OCI-LY7 (cell line): ENCODE results near the gene GNG7. TPM values are rescaled to one million over a fixed set of nuclear protein-coding genes. Genes with fewer than 3 reads are reported as not detected.
"Not testable (repeated sequence)": the region's sequence is repeated elsewhere in the genome, so short reads cannot be mapped to it uniquely, and the experiment has no call there.

Experiments
- BruUV-seq: library from RNA; stranded (reverse); fragments of 400-500 nt; replicated peaks from 2 replicates; lab custom pipeline; 2021; lab: Mats Ljungman, UMichigan
- CTCF ChIA-PET: fragments of 300-600 bp; sonication (Branson Sonifier 250); formaldehyde crosslinking; loops from one replicate; lab custom pipeline; 2022; ENCODE audit warnings: antibody characterized with exemption; ENCODE audit not compliant: unreplicated experiment; lab: Charles Lee
- POLR2A ChIA-PET: fragments of 300-600 bp; sonication (Branson Sonifier 250); formaldehyde crosslinking; loops from one replicate; lab custom pipeline; 2022; ENCODE audit warnings: antibody characterized with exemption; lab: Charles Lee
- DNase-seq: peaks from one replicate; pipeline ENCODE4 v3.0.0-alpha.2; 2015; ENCODE audit warnings: low spot score
- H2AFZ ChIP-seq: fragments of 200-600 bp; sonication (generic), shearing (Covaris generic); 2 replicates; pipeline ENCODE4 v1.6.1; 2014; ENCODE audit warnings: mild to moderate bottlenecking, antibody characterized with exemption, low read length, moderate library complexity
- H3K27ac ChIP-seq: fragments of 200-600 bp; sonication (generic); 2 replicates; pipeline ENCODE4 v1.5.1; 2014; ENCODE audit warnings: mixed run types, low read depth, mild to moderate bottlenecking, moderate library complexity, low read length, inconsistent platforms; ENCODE audit not compliant: poor library complexity, severe bottlenecking
- H3K36me3 ChIP-seq: fragments of 200-600 bp; sonication (generic); 2 replicates; pipeline ENCODE4 v1.6.1; 2014; ENCODE audit warnings: mild to moderate bottlenecking, antibody characterized with exemption, low read length, moderate library complexity, mixed read lengths; ENCODE audit not compliant: insufficient read depth
- H3K4me1 ChIP-seq: fragments of 200-600 bp; sonication (generic); 2 replicates; pipeline ENCODE4 v1.5.1; 2014; ENCODE audit warnings: mild to moderate bottlenecking, low read length; ENCODE audit not compliant: insufficient read depth, poor library complexity, severe bottlenecking
- H3K4me2 ChIP-seq: fragments of 200-600 bp; sonication (generic); 2 replicates; pipeline ENCODE4 v1.6.1; 2014; ENCODE audit warnings: mild to moderate bottlenecking, low read length
- H3K4me3 ChIP-seq: fragments of 200-600 bp; sonication (generic); 2 replicates; pipeline ENCODE4 v1.5.1; 2014; ENCODE audit warnings: mild to moderate bottlenecking, low read depth, low read length; ENCODE audit not compliant: poor library complexity, severe bottlenecking
- H3K79me2 ChIP-seq: fragments of 200-600 bp; sonication (generic); 2 replicates; pipeline ENCODE4 v1.6.1; 2016; ENCODE audit warnings: low read depth, mild to moderate bottlenecking, low read length, moderate library complexity, mixed read lengths; ENCODE audit not compliant: insufficient read depth
- H3K9me2 ChIP-seq: fragments of 200-600 bp; sonication (generic); 2 replicates; pipeline ENCODE4 v1.6.1; 2016; ENCODE audit warnings: mild to moderate bottlenecking, low read length, mixed read lengths; ENCODE audit not compliant: insufficient read depth
- H3K9me3 ChIP-seq: fragments of 200-600 bp; sonication (generic); 2 replicates; pipeline ENCODE4 v1.6.1; 2014; ENCODE audit warnings: mild to moderate bottlenecking, mixed run types, low read length, mixed read lengths
- H4K20me1 ChIP-seq: fragments of 200-600 bp; sonication (generic); 2 replicates; pipeline ENCODE4 v1.6.1; 2014; ENCODE audit warnings: mild to moderate bottlenecking, antibody characterized with exemption, low read length, moderate library complexity, mixed read lengths; ENCODE audit not compliant: insufficient read depth
- EZH2phosphoT487 ChIP-seq: fragments of 200-600 bp; sonication (generic); IDR thresholded peaks from 2 replicates; pipeline ENCODE4 v1.6.1; 2018; ENCODE audit warnings: low read depth, borderline replicate concordance, mild to moderate bottlenecking, mixed run types, antibody characterized with exemption, low read length, moderate library complexity, mixed read lengths
- intact Hi-C: fragments of 100-400 bp; cut with micrococcal nuclease; formaldehyde crosslinking; loops from one replicate; pipeline ENCODE4 v1.10.0; 2022; ENCODE audit not compliant: unreplicated experiment
- total RNA-seq, 2 experiments: library from RNA; depleted of rRNA in 1 of 2; stranded (reverse); fragments of >200 nt in 1 of 2; shearing (Covaris generic) in 1 of 2; gene quantifications; 2 replicates each; pipeline ENCODE4 v1.2.3, GENCODE V29; 2014 to 2022
- TF ChIP-seq, protein P1 (sequence below): fragments of 200-600 bp; sonication (generic); conservative IDR thresholded peaks from 2 replicates; pipeline ENCODE4 v1.5.1; 2014; ENCODE audit warnings: mild to moderate bottlenecking, antibody characterized with exemption, low read length, moderate library complexity, mixed read lengths

The GNG7 gene
- total RNA-seq, 2 experiments from 2014 or later, result 13.9 to 15.3 TPM

DNA sequence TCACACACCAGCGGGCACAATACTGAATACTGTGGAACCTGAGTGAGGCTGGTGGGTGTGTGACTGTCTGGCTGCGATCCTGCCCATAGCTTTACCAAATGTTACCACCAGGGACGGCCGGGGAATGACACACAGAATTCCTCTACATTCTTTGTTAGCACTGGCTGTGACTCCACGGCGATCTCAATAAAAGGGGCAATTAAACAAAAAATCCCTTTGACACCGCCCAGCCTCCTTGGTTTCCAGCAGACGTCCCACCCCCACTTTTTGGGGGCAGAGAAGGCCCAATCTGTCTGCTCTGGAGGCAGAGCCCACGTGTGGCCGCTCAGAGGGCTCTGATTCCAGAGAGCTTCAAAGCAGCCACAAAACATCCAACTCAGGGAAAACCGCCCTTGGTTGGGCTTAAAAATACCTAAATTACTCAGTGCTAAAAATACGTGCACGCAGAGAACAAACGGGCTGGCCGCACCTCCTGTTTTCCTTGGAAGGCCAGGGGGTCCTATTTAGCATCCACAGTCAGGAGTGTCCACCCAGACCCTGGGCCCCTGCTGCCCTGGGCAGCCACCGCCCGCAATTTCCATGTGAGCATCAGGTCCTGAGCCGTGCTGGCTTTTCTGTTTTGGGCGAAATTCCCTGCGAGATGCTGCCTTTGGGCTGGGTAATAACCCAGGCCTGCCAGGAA lies 178.7 kb downstream of the GNG7 start:
- H2AFZ ChIP-seq, result no peak overlapping the region
- H3K9me2 ChIP-seq, result no peaks in the 10 kb centered on the region
- no peaks in the 10 kb centered on the region for H3K36me3 ChIP-seq
- no peak overlapping the region for H3K27ac ChIP-seq
- no peaks in the 10 kb centered on the region for H3K79me2 ChIP-seq
- no peaks in the 10 kb centered on the region for H3K4me1 ChIP-seq
- no peak overlapping the region for H3K4me2 ChIP-seq
- DNase-seq, result no peak
- intact Hi-C loops, result no loop called here
- no peaks in the 10 kb centered on the region for H3K9me3 ChIP-seq
- no peak for TF ChIP-seq EZH2phosphoT487
- TF ChIP-seq, protein P1, sequence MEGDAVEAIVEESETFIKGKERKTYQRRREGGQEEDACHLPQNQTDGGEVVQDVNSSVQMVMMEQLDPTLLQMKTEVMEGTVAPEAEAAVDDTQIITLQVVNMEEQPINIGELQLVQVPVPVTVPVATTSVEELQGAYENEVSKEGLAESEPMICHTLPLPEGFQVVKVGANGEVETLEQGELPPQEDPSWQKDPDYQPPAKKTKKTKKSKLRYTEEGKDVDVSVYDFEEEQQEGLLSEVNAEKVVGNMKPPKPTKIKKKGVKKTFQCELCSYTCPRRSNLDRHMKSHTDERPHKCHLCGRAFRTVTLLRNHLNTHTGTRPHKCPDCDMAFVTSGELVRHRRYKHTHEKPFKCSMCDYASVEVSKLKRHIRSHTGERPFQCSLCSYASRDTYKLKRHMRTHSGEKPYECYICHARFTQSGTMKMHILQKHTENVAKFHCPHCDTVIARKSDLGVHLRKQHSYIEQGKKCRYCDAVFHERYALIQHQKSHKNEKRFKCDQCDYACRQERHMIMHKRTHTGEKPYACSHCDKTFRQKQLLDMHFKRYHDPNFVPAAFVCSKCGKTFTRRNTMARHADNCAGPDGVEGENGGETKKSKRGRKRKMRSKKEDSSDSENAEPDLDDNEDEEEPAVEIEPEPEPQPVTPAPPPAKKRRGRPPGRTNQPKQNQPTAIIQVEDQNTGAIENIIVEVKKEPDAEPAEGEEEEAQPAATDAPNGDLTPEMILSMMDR, result no peak
- BruUV-seq, result no TSS peak
- POLR2A ChIA-PET, result no interaction called here
- H4K20me1 ChIP-seq, result no peaks in the 10 kb centered on the region
- H3K4me3 ChIP-seq, result no peak overlapping the region
- CTCF ChIA-PET, result no interaction called here

DNA sequence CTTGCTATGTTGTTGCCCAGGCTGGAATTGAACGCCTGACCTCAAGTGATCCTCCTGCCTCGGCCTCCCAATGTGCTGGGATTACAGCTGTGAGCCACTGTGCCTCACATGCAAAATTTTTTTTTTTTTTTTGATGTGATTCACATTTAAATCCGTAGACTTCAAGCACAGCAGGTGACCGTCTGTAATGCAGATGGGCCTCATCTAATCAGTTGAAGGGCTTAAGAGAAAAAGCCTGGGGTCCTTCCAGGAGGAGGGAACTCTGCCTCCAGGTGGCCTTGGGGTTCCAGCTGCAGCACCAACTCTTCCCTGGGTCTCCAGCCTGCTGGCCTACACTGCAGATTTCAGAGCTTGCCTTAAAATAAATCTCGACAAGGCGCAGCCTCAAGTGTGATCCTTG lies 183.0 kb downstream of the GNG7 start:
- H2AFZ ChIP-seq, result no peak overlapping the region
- DNase-seq, result no peak
- no TSS peak for BruUV-seq
- intact Hi-C loops, result no loop called here
- H3K9me3 ChIP-seq, result no peaks in the 10 kb centered on the region
- H3K36me3 ChIP-seq, result no peaks in the 10 kb centered on the region
- H3K27ac ChIP-seq, result no peak overlapping the region
- no peak for TF ChIP-seq EZH2phosphoT487
- TF ChIP-seq, protein P1, result no peak
- H3K79me2 ChIP-seq, result no peaks in the 10 kb centered on the region
- POLR2A ChIA-PET, result interaction anchor here (0.6 kb wide), 2 partner anchors 93 to 345 kb away, joined by 3 to 6 read pairs; no protein-coding TSS in a partner anchor
- H3K9me2 ChIP-seq, result no peaks in the 10 kb centered on the region
- CTCF ChIA-PET, result no interaction called here
- H3K4me2 ChIP-seq, result no peak overlapping the region
- H3K4me3 ChIP-seq, result no peak overlapping the region
- no peaks in the 10 kb centered on the region for H3K4me1 ChIP-seq
- H4K20me1 ChIP-seq, result no peaks in the 10 kb centered on the region

DNA sequence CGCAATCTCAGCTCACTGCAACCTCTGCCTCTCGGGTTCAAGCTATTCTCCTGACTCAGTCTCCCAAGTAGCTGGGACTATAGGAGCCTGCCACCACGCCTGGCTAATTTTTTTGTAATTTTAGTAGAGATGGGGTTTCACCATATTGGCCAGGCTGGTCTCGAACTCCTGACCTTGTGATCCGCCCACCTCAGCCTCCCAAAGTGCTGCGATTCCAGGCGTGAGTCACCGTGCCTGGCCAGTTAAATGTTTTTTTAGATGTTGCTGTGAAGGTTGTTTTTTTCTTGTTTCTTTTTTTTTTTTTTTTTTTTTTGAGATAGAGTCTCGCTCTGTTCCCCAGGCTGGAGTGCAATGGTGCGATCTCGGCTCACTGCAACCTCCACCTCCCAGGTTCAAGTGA lies 183.6 kb downstream of the GNG7 start:
- intact Hi-C loops, H3K4me1 ChIP-seq, H4K20me1 ChIP-seq, H3K27ac ChIP-seq, H2AFZ ChIP-seq, BruUV-seq, DNase-seq, H3K4me2 ChIP-seq, H3K9me3 ChIP-seq, CTCF ChIA-PET, H3K9me2 ChIP-seq, H3K79me2 ChIP-seq, H3K36me3 ChIP-seq, H3K4me3 ChIP-seq: not testable (repeated sequence)
- POLR2A ChIA-PET, result interaction anchor here (0.6 kb wide), 2 partner anchors 93 to 344 kb away, joined by 3 to 6 read pairs; no protein-coding TSS in a partner anchor
